Fibroblast of villous mesenchyme (primary cell): Measurements from ENCODE around the gene PSTPIP1. TPM values are rescaled to one million over a fixed set of nuclear protein-coding genes. Genes with fewer than 3 reads are reported as not detected.

Experiments used
- DNase-seq: peaks from one replicate; pipeline ENCODE4 v3.0.0-alpha.2; 2010; ENCODE audit warnings: low read depth
- H3K4me3 ChIP-seq: 2 replicates; pipeline ENCODE4 v1.5.1; 2011; ENCODE audit warnings: low read depth, mild to moderate bottlenecking, low read length
- CTCF ChIP-seq: IDR thresholded peaks from 2 replicates; pipeline ENCODE4 v1.5.1; 2012; ENCODE audit warnings: low read depth, mild to moderate bottlenecking, low read length; ENCODE audit not compliant: insufficient read depth
- total RNA-seq: library from RNA; depleted of rRNA; stranded (reverse); fragments of >200 nt; gene quantifications from 2 replicates; pipeline ENCODE4 v1.2.3, GENCODE V29; 2012

The PSTPIP1 gene
- total RNA-seq, 1 donor: not detected

- H3K4me3 ChIP-seq: no peak overlapping the region
- TF ChIP-seq CTCF: no peak
- no peak for DNase-seq
Measured at GRCh38 chr15:76999996-77000395, 5.1 kb downstream of the PSTPIP1 start.

- no peak for DNase-seq
- no peak overlapping the region for H3K4me3 ChIP-seq
- no peak for TF ChIP-seq CTCF
Measured at GRCh38 chr15:77001351-77001750, 6.4 kb downstream of the PSTPIP1 start.

GRCh38 chr15:77001966-77002365 is 7.0 kb downstream of the PSTPIP1 start:
- H3K4me3 ChIP-seq: no peak overlapping the region
- no peak for DNase-seq
- TF ChIP-seq CTCF: no peak

GRCh38 chr15:77002436-77002835 is 7.5 kb downstream of the PSTPIP1 start:
- DNase-seq: no peak
- H3K4me3 ChIP-seq: no peak overlapping the region
- no peak for TF ChIP-seq CTCF

GRCh38 chr15:77002954-77003912 is 8.3 kb downstream of the PSTPIP1 start:
- H3K4me3 ChIP-seq: no peak overlapping the region
- no peak for DNase-seq
- no peak for TF ChIP-seq CTCF

- no peak for TF ChIP-seq CTCF
- H3K4me3 ChIP-seq: no peak overlapping the region
- DNase-seq: no peak
Measured at GRCh38 chr15:77004189-77004588, 9.3 kb downstream of the PSTPIP1 start.
